GM18873 (cell line): ENCODE measurements around the gene FAHD2A.
"Not testable (repeated sequence)": the region's sequence is repeated elsewhere in the genome, so short reads cannot be mapped to it uniquely, and the experiment has no call there.

Experiments used
- ATAC-seq: cut with Tn5 transposase; IDR thresholded peaks from one replicate; pipeline ENCODE4 v1.9.1; 2021; ENCODE audit warnings: mild to moderate bottlenecking, moderate library complexity, moderate number of reproducible peaks; ENCODE audit not compliant: unreplicated experiment, low FRiP score

The FAHD2A gene

GRCh38 chr2:95402370-95403203 lies at the start of gene FAHD2A:
FAHD2A (plus strand) TSS chr2:95402708; CDS start chr2:95405559, 2,851 bp downstream.
- ATAC-seq: peak; percentile 90

- no peak for ATAC-seq
These were observed 49.4 kb upstream of the FAHD2A start for GRCh38 chr2:95353055-95353575.

GRCh38 chr2:95353613-95354468 lies 48.7 kb upstream of the FAHD2A start:
- no peak for ATAC-seq

GRCh38 chr2:95354469-95354901 lies 48.0 kb upstream of the FAHD2A start:
- ATAC-seq: no peak

GRCh38 chr2:95354925-95355324 lies 47.6 kb upstream of the FAHD2A start:
- ATAC-seq: no peak

- not testable (repeated sequence) for ATAC-seq
These were observed 47.0 kb upstream of the FAHD2A start for GRCh38 chr2:95355486-95355885.

- ATAC-seq: no peak
These were observed 45.4 kb upstream of the FAHD2A start for GRCh38 chr2:95356821-95357700.

GRCh38 chr2:95357717-95358280 lies 44.7 kb upstream of the FAHD2A start:
- ATAC-seq: no peak

GRCh38 chr2:95359031-95359430 lies 43.5 kb upstream of the FAHD2A start:
- ATAC-seq: no peak

GRCh38 chr2:95359501-95359930 lies 43.0 kb upstream of the FAHD2A start:
- no peak for ATAC-seq

- no peak for ATAC-seq
These were observed 41.1 kb upstream of the FAHD2A start for GRCh38 chr2:95361216-95361980.

- no peak for ATAC-seq
These were observed 40.0 kb upstream of the FAHD2A start for GRCh38 chr2:95362486-95362885.

- ATAC-seq: no peak
These were observed 36.0 kb upstream of the FAHD2A start for GRCh38 chr2:95366514-95366913.

GRCh38 chr2:95372216-95372829 lies 30.2 kb upstream of the FAHD2A start:
- ATAC-seq: no peak

GRCh38 chr2:95372845-95373244 lies 29.7 kb upstream of the FAHD2A start:
- ATAC-seq: no peak

GRCh38 chr2:95374029-95374428 lies 28.5 kb upstream of the FAHD2A start:
- ATAC-seq: no peak

GRCh38 chr2:95374451-95374920 lies 28.0 kb upstream of the FAHD2A start:
- ATAC-seq: no peak

GRCh38 chr2:95374921-95375471 lies 27.5 kb upstream of the FAHD2A start:
- ATAC-seq: no peak
